Activated T-cell treated with anti-CD3 and anti-CD28 coated beads, Interleukin-2, amount 50 U/mL, for 1 hour (primary cell): Measurements from ENCODE around the gene SAP25.

Experiments used
- DNase-seq: peaks from one replicate; pipeline ENCODE4 v3.0.0-alpha.2; 2020

The SAP25 gene

GRCh38 chr7:100591596-100591995 is 17.9 kb upstream of the SAP25 start:
- no peak for DNase-seq

DNA sequence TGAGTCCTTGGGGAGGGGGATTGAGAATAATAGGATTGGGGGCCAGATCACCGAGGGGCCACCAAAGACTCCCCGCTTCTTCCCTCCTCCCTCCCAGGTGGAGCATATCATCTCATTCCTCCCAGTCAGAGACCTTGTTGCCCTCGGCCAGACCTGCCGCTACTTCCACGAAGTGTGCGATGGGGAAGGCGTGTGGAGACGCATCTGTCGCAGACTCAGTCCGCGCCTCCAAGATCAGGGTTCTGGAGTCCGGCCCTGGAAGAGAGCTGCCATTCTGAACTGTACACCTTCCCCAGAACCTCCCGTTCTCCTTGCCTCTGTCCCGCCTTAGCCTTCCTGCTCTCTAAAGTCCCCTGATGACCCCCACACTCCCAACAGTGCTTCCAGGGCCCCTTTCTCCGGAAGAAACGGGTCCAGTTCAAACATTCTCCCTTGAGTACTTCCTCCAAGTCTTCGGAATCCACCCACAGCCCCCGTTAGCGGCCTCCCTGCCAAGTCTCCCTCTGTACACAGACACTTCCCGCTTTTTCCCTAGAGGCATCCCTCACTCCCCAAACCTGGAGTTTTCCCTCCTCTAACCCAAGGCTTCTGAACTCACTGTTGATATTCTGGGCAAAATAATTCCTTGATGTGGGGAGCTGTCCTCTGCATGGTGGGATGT is 16.5 kb upstream of the SAP25 start:
- DNase-seq: no peak

DNA sequence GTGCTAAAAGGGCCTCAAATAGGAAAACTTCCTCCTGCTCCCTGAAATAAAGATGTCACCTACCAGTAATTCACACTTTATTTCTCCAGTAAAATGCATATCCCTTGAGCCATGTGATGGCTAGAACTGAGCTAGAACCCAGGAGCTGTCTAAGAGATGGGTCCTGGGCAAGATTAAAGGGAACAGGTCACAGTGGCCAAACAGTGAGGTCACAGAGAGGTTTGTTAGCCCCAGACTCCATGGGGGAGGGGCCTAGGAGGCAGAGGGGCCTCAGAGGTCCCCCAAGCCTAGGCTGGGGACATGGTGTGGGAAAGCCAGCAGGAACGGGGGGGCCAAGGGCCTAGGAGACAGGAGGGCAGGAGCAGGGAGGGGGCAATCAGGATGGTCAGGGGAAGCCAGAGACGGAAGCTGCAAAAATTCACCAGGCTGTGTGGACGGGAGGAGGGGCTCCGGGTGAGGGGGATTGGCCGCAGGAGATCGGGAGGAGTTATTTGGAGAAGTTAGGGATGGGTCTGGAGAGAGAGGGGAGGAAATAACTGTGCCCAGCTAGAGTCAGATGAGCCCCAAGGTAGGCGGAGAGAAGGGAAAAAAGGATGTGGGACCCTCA is 15.7 kb upstream of the SAP25 start:
- no peak for DNase-seq

DNA sequence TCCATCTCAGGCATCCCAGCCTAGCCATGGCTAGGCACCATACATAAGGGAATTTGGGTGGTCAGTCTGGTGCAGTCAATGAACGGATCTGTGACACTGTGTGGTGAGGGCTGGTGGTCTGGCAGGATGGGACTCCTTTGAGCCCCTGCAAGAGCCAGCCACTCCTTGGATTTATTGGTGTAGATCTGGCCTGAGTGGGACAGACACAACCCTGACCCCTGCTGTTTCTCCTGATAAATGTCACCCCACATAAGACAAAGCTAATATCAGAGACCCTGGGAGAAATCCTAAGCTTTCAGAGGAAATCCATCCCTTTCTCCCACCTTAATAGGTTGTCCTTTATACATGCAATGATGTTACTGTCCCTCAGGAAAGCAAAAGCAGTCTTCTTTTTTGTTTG is 14.7 kb upstream of the SAP25 start:
- no peak for DNase-seq

DNA sequence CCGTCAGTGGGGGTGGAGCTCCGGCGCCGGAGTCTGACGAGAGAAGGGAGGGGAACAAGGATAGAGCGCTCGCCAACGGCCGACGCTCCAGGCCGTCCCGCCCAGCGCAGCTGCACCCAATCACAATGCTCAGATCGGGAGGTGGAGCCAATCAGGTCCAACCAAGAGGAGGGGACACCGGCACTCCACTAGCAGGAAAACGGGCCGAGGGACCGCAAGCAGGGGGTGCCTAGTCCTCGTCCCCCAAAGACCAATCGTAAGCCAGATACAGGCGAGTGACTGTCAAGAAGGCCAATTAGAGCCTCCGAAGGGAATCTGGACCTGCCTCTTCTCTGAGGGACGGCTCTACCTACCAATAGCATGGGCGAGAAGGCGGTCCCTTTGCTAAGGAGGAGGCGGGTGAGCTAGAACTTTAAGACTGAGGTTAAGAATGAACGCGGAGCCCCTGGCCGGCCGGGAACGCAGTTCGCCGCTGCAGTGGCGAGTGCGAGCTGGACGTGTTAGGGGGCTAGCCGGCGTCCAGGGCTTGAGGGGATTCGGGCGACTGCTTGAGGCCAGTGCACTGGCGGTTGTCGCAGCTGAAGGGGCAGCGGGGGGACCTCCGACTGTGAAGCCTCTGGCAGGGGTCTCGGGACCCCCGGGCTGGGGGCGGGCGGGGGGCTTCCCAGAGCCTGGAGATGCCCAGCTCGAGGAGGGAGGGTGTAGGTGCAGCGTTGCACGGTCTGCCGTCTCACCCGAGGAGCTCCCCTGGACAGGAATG is 12.7 kb upstream of the SAP25 start, which contains the start of gene FBXO24:
TSS of gene FBXO24 (plus strand) at position 63 of the 760 bp plus-strand sequence. CDS start at position 361, 298 bp downstream.
- peak; percentile 97 for DNase-seq

- peak; percentile 74 for DNase-seq
Measured at GRCh38 chr7:100585511-100586265, 12.0 kb upstream of the SAP25 start, which contains the start of gene LRCH4. LRCH4 (minus strand) TSS chr7:100586129; CDS start chr7:100586100, 29 bp downstream.

DNA sequence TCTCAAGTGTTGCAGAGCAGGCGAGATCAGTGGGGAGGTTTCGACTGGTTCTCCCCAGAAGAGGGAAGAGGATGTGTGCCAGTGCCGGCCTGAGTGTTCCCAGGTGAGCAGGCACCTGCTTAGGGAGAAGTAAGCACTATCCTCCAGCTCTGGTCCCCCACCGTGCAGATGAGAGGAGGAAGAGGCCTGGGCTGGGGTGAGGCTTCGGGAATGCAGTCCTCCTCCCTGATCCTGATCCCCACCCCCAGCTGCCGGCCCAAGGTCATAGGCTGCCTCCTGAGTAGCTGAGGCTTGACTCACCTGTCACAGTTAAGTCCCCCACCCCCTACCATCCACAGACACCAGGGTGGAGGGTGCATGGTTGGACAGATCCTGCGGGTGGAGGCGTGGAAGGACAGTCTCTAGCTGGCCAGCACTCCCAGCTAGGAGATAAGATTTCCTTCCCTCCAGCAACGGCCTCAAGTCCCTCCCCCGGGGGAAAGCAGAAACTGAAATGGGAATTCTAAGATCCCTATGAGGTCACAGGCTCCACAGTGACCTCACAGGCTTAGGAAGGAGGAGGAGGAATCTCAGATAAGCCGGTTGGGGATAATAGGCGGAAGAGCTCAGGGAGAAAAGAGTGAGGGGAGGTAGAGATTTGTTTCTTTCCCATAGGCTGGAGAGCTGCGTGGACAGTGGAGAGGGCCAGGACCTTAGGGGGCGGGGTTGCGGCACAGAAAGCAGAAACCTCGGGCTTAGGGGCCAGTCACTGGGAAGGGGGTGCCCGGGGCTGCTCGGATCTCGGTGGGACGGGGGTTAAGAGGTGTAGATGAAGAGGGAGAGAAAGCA is 11.2 kb upstream of the SAP25 start:
- DNase-seq: no peak

GRCh38 chr7:100584054-100584682 is 10.5 kb upstream of the SAP25 start:
- DNase-seq: no peak

GRCh38 chr7:100583132-100584053 is 9.7 kb upstream of the SAP25 start:
- peak; percentile 60 for DNase-seq

- DNase-seq: no peak
Measured at GRCh38 chr7:100582650-100583049, 8.9 kb upstream of the SAP25 start.

- DNase-seq: no peak
Measured at GRCh38 chr7:100582041-100582579, 8.4 kb upstream of the SAP25 start.

DNA sequence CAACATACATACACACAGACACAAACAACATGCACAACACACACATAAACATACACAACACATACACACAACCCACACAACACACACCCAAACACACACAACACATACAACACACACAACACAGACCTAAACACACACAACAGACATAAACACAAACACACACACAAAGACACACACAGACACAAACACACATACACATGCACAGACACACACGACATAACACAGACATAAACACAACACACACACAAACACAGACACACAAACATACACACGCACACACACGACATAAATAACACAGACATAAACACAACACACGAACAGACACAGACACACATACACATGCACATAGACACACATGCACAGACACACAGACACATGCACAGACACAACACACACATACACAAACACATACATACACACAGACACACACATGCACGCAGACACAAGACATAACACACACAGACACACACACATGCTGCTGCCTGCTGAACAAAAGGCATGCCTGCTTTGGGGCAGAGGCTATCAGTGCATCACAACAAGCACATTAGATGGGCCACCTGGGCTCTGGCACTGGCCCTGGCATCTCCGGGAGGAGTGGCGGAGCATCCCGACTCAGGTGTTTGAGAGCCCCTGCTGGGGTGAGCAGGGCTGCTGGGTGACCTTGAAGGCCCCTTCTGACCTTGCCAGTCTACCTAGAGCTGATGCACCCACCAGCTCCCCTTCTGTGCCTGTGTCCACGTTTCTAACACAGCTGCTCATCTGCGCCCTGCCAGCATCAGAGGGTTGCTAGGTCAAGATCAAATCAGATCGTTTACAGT is 7.0 kb upstream of the SAP25 start:
- DNase-seq: no peak

DNA sequence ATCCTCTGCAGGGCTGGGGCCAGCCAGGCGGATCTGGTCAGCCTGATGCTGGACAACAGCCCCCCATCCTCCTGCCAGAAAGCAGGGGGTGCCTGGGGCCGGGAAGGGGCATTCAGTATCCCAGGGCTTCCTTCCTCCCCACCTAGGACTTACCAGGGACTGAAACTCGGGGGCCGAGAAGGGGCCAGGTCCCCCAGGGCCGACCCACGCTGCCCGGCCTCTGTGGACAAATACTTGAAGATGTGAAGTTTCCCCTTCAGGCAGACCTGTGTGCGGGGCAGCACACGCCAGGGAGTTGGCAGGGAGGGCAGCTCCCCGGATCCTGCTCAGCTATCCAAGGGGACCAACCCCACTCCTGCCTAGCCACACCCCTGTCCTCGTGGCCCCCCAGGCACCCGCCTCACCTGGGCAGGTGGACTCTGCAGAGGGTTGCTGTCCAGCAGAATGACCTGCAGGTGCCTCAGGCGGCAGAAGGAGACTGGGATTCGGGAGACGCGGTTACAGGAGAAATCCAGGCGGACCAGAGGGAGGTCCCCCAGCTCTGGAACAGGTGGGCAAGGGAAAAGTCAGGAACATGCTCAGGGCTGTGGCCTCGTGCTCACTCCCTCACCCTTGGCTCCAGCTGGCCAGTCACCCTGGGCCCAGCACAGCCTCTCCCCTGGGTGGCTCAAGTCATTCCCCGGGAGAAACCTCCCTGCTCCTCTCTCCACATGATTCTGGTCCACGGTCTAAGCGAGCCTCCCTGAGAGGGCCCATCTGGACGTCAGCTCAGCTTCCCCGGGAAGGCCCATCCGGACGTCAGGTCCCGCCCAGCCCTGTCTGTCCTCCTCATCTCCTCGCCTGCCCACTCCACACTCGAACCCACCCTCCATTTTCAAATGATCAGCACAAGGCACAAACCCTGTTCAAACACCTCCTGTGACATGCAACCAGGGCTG is 4.8 kb upstream of the SAP25 start:
- DNase-seq: no peak

GRCh38 chr7:100577507-100577906 is 3.8 kb upstream of the SAP25 start:
- no peak for DNase-seq

DNA sequence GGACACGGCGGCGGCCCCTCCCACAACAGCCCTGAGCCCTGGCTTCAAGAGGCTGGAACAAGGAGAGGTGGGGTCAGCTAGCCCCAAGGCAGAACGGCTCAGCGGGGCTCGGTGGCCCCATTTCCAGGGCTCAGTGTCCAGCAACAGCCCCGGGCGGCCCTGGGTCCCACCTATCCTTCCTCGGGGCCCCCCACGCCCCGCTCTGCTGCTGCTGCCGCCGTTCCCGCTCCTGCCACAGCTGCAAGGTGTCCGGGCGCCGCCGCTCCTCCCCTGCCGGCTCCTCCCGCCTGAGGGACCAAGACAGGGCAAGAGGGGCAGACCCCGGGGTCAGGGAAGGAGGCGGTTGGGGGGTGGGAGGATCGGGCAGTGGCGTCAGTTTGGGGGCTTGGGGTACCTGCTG is 3.4 kb upstream of the SAP25 start:
- DNase-seq: no peak

DNA sequence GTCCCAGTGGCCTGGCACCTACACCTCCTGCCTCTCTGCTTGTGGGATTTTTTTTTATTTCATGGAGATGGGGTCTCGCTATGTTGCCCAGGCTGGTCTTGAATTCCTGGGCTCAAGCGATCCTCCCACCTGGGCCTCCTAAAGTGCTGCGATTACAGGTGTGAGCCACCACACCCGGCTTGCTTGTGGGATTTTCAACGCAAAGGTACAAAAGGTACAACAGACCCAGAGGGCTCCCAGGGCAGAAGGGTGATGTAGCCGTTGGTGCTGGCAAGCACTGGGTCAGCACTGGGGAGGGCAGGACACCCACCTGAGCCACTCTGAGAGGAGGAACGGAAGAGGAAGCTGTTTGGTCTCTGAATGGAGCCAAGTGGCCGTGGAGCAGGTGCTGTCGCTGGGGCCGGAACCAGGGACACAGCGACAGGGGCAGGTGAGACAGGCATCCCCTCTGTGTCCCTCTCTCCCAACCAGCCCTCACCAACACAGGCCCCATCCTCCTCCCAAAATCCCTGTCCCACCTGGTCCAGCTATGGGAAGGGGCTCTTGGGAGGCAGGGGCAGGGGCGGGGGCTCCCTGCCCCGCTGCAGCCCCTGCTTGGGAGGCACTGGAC is 2.8 kb upstream of the SAP25 start:
- DNase-seq: no peak

DNA sequence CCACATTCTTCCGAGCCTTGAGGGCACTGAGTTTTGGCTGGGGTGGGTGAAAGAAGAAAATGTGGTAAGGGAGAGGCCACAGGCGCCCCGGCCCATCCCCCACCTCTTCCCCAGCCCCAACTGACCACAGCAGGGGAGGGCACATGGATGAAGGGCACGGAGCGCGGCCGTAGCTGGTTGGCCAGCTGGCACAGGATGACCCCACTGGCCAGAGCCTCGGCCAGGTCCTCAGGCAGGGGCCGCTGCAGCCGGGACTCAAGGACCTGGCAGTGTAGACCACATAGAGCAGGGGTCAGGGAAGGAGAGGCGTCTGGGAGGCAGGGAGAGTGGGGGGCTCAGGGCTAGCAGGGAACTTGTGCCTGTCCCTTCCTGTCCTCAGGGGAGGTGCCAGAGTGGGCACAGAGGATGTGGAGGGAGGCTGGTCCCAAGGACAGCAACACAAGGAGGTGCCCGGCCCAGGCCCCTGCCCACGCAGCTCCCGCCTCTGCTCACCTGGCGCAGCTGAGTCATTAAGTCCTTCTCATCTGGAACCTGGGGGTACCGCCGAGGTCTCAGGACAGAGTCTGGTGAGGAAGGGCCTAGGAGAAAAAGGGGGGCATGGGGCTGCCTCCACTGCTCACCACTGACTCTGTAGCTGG is 2.2 kb upstream of the SAP25 start:
- no peak for DNase-seq
